GM12878 (cell line): ENCODE data around the gene ARHGEF18. TPM values are rescaled to one million over a fixed set of nuclear protein-coding genes. Genes with fewer than 3 reads are reported as not detected.

Experiments
- CBFB ChIP-seq: IDR thresholded peaks from 2 replicates; pipeline ENCODE4 v1.6.1; 2016; ENCODE audit warnings: antibody characterized with exemption, low read depth
- CBX5 ChIP-seq: sonication (generic); IDR thresholded peaks from 2 replicates; pipeline ENCODE4 v1.6.1; 2016; ENCODE audit warnings: low read depth, moderate library complexity, mild to moderate bottlenecking, inconsistent platforms
- CUX1 ChIP-seq: IDR thresholded peaks from 2 replicates; pipeline ENCODE4 v1.6.1; 2012; ENCODE audit warnings: improper control_type of control experiment, low read depth, low read length; ENCODE audit not compliant: insufficient replicate concordance
- NRF1 ChIP-seq: conservative IDR thresholded peaks from 2 replicates; pipeline ENCODE4 v1.6.1; 2011; ENCODE audit warnings: mild to moderate bottlenecking, low read depth, low read length, improper control_type of control experiment
- REST ChIP-seq: IDR thresholded peaks from 2 replicates; pipeline ENCODE4 v1.6.1; 2012; ENCODE audit warnings: mild to moderate bottlenecking, low read depth, low read length
- SIX5 ChIP-seq: IDR thresholded peaks from 2 replicates; pipeline ENCODE4 v1.6.1; 2011; ENCODE audit warnings: mild to moderate bottlenecking, low read depth, low read length, moderate library complexity; ENCODE audit not compliant: severe bottlenecking
- SP1 ChIP-seq: IDR thresholded peaks from one replicate; pipeline ENCODE4 v1.6.1; 2011; ENCODE audit warnings: low read depth, low read length
- polyA plus RNA-seq, 11 experiments: library from polyadenylated mRNA; depleted of rRNA in 4 of 11; unstranded in 6 of 11; stranded (reverse) in 5 of 11; fragments of >200 nt; fragmentation: Nextera tagmentation in 4 of 11; fragmentation: Illumina TruSeq in 1 of 11; extraction: Ambion mirVana in 4 of 11; extraction: Trizol in 1 of 11; gene quantifications; 1 replicate in 1 of 11; 2 replicates in 10 of 11; pipeline versions ENCODE4 v1.2.1 to v1.2.3, GENCODE V29; 2011 to 2016; ENCODE audit warnings: inconsistent platforms in 2 of 11, missing spikeins in 2 of 11, low read depth in 1 of 11
- total RNA-seq, 4 experiments: library from RNA; depleted of rRNA in 3 of 4; stranded (reverse); fragments of >200 nt in 3 of 4; fragmentation: Illumina TruSeq in 1 of 4; extraction: Trizol in 1 of 4; gene quantifications; 2 replicates each; pipeline versions ENCODE4 v1.2.1 to v1.2.3, GENCODE V29; 2013 to 2021

ARHGEF18 gene
- total and polyA plus RNA-seq, 10 of the 15 experiments (the other 5 are each of a cell fraction or from before 2014, with no cell fraction given) = 0.31 to 32.3 (median 13.4) TPM

GRCh38 chr19:7391218-7391670, 42.5 kb downstream of the ARHGEF18 start (continued):
- TF ChIP-seq CUX1 (no peak), REST (no peak), SP1 (no peak), NRF1 (no peak), CBX5 (no peak), SIX5 (no peak), CBFB (no peak)
